ENCODE measurements around the gene SPSB1. TPM values are rescaled to one million over a fixed set of nuclear protein-coding genes. Genes with fewer than 3 reads are reported as not detected.

The SPSB1 gene
- total RNA-seq, 1 experiment from 2014 or later = 4.3 TPM

DNA sequence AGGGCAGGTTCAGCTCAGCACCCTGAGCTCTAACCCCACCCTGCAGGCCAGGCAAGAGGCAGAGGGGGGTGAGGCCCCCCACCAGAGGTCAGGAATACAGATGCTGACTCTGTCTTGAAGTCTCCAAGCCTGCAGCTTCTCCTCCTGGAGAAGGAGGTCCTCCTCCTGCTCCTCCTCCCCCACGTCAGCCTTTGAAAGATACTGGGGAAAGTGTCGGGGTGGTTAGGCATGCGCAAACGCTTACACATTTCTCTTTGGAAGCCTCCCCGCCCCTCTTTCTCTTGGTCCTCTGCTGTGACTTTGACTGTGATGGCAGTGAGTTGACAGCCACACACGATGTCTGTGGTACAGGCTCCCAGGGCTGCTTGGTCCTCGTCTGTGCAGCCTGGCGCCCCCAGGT, 65.3 kb downstream of the SPSB1 start (continued):
- TF ChIP-seq, protein P1, sequence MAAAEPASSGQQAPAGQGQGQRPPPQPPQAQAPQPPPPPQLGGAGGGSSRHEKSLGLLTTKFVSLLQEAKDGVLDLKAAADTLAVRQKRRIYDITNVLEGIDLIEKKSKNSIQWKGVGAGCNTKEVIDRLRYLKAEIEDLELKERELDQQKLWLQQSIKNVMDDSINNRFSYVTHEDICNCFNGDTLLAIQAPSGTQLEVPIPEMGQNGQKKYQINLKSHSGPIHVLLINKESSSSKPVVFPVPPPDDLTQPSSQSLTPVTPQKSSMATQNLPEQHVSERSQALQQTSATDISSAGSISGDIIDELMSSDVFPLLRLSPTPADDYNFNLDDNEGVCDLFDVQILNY (CRISPR knock-in tag; IDR thresholded peaks at IDR 0.05) = no peak
- TF ChIP-seq, protein P2, sequence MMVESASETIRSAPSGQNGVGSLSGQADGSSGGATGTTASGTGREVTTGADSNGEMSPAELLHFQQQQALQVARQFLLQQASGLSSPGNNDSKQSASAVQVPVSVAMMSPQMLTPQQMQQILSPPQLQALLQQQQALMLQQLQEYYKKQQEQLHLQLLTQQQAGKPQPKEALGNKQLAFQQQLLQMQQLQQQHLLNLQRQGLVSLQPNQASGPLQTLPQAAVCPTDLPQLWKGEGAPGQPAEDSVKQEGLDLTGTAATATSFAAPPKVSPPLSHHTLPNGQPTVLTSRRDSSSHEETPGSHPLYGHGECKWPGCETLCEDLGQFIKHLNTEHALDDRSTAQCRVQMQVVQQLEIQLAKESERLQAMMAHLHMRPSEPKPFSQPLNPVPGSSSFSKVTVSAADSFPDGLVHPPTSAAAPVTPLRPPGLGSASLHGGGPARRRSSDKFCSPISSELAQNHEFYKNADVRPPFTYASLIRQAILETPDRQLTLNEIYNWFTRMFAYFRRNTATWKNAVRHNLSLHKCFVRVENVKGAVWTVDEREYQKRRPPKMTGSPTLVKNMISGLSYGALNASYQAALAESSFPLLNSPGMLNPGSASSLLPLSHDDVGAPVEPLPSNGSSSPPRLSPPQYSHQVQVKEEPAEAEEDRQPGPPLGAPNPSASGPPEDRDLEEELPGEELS (CRISPR knock-in tag; IDR thresholded peaks at IDR 0.05) = no peak

DNA sequence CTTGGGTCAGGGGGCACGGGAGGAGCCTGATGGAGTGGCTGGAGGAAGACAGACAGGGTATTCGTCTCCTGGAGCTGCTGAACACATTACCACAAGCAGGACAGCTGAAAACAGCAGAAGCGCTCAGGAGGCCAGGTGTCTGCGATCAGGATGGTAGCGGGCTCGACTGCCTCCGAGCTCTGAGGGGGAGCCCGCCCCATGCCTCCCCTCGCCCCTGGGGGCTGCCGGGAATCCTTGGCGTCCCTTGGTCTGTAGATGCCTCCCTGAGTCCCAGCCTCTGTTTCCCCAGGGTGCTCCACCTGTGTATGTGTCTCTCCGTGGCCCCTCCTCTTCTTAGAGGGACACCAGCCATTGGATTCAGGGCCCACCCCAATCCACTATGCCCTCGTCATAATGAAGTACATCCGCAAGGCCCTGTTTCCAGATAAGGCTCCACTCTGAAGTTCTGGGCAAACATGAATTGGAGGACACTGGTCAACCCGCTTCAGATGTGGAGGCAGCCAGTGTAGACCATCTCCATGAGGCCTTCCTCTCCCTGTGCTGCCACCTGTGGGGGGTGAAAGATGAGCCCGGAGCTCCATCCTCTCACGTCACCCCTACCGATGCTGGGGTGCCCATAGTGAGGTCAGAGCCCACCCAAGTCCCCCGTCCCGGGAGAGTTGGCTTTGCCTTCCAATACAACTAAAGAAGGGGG, 67.8 kb downstream of the SPSB1 start:
- Mint-ChIP-seq H3K4me1 (no peaks in the 10 kb centered on the region), H3K36me3 (no peaks in the 10 kb centered on the region), H3K27me3 (ENCODE audit: low read depth) (no peaks in the 10 kb centered on the region), H3K27ac (peak overlapping the region; percentile 49; the same call in 1 of the 2 replicates), H3K4me3 (no peak overlapping the region), H3K9me3 (peaks cover 4% of the 10 kb centered on the region)
- no peak for ATAC-seq
- no peak for TF ChIP-seq TCF7 (CRISPR knock-in tag; IDR thresholded peaks at IDR 0.05; ENCODE audit: low read depth)
- TF ChIP-seq ZNF121 (CRISPR knock-in tag; IDR thresholded peaks at IDR 0.05) = no peak
- TF ChIP-seq FOXK1 (CRISPR knock-in tag; IDR thresholded peaks at IDR 0.05) = no peak
- TF ChIP-seq, protein P3, sequence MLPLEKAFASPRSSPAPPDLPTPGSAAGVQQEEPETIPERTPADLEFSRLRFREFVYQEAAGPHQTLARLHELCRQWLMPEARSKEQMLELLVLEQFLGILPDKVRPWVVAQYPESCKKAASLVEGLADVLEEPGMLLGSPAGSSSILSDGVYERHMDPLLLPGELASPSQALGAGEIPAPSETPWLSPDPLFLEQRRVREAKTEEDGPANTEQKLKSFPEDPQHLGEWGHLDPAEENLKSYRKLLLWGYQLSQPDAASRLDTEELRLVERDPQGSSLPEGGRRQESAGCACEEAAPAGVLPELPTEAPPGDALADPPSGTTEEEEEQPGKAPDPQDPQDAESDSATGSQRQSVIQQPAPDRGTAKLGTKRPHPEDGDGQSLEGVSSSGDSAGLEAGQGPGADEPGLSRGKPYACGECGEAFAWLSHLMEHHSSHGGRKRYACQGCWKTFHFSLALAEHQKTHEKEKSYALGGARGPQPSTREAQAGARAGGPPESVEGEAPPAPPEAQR (CRISPR knock-in tag; IDR thresholded peaks at IDR 0.05) = no peak
- TF ChIP-seq, protein P4, sequence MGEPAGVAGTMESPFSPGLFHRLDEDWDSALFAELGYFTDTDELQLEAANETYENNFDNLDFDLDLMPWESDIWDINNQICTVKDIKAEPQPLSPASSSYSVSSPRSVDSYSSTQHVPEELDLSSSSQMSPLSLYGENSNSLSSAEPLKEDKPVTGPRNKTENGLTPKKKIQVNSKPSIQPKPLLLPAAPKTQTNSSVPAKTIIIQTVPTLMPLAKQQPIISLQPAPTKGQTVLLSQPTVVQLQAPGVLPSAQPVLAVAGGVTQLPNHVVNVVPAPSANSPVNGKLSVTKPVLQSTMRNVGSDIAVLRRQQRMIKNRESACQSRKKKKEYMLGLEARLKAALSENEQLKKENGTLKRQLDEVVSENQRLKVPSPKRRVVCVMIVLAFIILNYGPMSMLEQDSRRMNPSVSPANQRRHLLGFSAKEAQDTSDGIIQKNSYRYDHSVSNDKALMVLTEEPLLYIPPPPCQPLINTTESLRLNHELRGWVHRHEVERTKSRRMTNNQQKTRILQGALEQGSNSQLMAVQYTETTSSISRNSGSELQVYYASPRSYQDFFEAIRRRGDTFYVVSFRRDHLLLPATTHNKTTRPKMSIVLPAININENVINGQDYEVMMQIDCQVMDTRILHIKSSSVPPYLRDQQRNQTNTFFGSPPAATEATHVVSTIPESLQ (CRISPR knock-in tag; IDR thresholded peaks at IDR 0.05) = no peak
- no peak for TF ChIP-seq IRF2 (CRISPR knock-in tag; IDR thresholded peaks at IDR 0.05; ENCODE audit: borderline replicate concordance, low read depth)
- no peak for TF ChIP-seq ZBTB21 (CRISPR knock-in tag; IDR thresholded peaks at IDR 0.05; ENCODE audit: borderline replicate concordance)
- no peak for TF ChIP-seq RORB (CRISPR knock-in tag; IDR thresholded peaks at IDR 0.05)
- ChIA-PET POLR2A (no interaction called here), CTCF (interaction anchor here (0.8 kb wide), 1 partner anchor 213 kb away, joined by 4 read pairs; no protein-coding TSS in a partner anchor)
- DNase-seq (ENCODE audit: low spot score) = no peak

DNA sequence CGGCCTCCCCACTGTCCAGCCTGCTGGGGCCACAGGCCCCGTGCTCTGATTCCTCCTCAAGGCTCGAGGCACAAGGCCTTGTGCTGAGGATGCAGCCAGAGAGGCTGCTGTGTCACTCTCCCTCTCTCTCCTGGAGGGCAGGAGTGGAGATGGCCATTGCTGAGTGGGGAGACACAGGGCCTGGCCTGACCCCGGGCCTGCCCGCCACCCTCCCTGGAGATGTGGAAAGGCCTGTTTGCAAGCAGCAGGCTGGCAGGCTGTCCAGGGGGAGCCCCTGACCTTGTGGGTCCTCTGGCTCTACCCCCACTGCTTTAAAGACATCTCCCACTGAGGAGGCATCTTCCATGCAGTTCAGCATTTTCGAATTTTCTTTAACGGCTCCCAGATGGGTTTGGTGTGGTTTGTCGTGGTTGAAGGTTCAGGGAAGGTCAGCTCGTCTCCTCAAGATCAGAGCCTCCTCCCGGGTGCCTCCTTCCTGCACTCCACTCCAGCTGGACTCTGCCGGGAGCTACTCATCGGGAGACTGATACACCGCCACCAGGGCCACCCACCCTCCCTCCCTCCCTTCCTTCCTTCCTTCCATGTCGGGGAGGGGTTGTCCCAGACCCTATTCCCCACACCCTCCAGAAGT, 69.1 kb downstream of the SPSB1 start:
- no peaks in the 10 kb centered on the region for H3K4me1 Mint-ChIP-seq
- no peaks in the 10 kb centered on the region for H3K27me3 Mint-ChIP-seq (ENCODE audit: low read depth)
- H3K27ac Mint-ChIP-seq = no peak overlapping the region
- CTCF ChIA-PET = no interaction called here
- ATAC-seq (no peak), DNase-seq (ENCODE audit: low spot score) (no peak)
- H3K4me3 Mint-ChIP-seq = no peak overlapping the region
- peaks cover under 1% of the 10 kb centered on the region; the same call in 1 of the 2 replicates for H3K9me3 Mint-ChIP-seq
- no peaks in the 10 kb centered on the region for H3K36me3 Mint-ChIP-seq
- POLR2A ChIA-PET = no interaction called here
- TF ChIP-seq ETV6 (CRISPR knock-in tag; IDR thresholded peaks at IDR 0.05) (no peak), FOXP1 (CRISPR knock-in tag; IDR thresholded peaks at IDR 0.05; ENCODE audit: borderline replicate concordance) (no peak), ZNF138 (CRISPR knock-in tag; conservative IDR thresholded peaks at IDR 0.05) (no peak), MYBL2 (CRISPR knock-in tag; IDR thresholded peaks at IDR 0.05) (no peak), GRHL2 (CRISPR knock-in tag; IDR thresholded peaks at IDR 0.05; ENCODE audit: insufficient replicate concordance, severe bottlenecking) (no peak), ZNF671 (CRISPR knock-in tag; IDR thresholded peaks at IDR 0.05) (no peak), ESRRA (CRISPR knock-in tag; IDR thresholded peaks at IDR 0.05; ENCODE audit: borderline replicate concordance) (no peak), FOXJ3 (CRISPR knock-in tag; IDR thresholded peaks at IDR 0.05; ENCODE audit: borderline replicate concordance) (no peak), EMX1 (CRISPR knock-in tag; IDR thresholded peaks at IDR 0.05) (no peak), ZNF396 (CRISPR knock-in tag; IDR thresholded peaks at IDR 0.05; ENCODE audit: borderline replicate concordance) (no peak)
- TF ChIP-seq, protein P5, sequence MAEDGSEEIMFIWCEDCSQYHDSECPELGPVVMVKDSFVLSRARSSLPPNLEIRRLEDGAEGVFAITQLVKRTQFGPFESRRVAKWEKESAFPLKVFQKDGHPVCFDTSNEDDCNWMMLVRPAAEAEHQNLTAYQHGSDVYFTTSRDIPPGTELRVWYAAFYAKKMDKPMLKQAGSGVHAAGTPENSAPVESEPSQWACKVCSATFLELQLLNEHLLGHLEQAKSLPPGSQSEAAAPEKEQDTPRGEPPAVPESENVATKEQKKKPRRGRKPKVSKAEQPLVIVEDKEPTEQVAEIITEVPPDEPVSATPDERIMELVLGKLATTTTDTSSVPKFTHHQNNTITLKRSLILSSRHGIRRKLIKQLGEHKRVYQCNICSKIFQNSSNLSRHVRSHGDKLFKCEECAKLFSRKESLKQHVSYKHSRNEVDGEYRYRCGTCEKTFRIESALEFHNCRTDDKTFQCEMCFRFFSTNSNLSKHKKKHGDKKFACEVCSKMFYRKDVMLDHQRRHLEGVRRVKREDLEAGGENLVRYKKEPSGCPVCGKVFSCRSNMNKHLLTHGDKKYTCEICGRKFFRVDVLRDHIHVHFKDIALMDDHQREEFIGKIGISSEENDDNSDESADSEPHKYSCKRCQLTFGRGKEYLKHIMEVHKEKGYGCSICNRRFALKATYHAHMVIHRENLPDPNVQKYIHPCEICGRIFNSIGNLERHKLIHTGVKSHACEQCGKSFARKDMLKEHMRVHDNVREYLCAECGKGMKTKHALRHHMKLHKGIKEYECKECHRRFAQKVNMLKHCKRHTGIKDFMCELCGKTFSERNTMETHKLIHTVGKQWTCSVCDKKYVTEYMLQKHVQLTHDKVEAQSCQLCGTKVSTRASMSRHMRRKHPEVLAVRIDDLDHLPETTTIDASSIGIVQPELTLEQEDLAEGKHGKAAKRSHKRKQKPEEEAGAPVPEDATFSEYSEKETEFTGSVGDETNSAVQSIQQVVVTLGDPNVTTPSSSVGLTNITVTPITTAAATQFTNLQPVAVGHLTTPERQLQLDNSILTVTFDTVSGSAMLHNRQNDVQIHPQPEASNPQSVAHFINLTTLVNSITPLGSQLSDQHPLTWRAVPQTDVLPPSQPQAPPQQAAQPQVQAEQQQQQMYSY (CRISPR knock-in tag; IDR thresholded peaks at IDR 0.05) = no peak
- TF ChIP-seq, protein P6, sequence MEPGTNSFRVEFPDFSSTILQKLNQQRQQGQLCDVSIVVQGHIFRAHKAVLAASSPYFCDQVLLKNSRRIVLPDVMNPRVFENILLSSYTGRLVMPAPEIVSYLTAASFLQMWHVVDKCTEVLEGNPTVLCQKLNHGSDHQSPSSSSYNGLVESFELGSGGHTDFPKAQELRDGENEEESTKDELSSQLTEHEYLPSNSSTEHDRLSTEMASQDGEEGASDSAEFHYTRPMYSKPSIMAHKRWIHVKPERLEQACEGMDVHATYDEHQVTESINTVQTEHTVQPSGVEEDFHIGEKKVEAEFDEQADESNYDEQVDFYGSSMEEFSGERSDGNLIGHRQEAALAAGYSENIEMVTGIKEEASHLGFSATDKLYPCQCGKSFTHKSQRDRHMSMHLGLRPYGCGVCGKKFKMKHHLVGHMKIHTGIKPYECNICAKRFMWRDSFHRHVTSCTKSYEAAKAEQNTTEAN (CRISPR knock-in tag; IDR thresholded peaks at IDR 0.05) = no peak
